ENCODE measurements around the gene KIF6. TPM values are rescaled to one million over a fixed set of nuclear protein-coding genes. Genes with fewer than 3 reads are reported as not detected.

Gene KIF6
- total and polyA plus RNA-seq, 2 of the 8 experiments (the other 6 are each of a cell fraction or from before 2014, with no cell fraction given), result 0.53 to 0.65 TPM

DNA sequence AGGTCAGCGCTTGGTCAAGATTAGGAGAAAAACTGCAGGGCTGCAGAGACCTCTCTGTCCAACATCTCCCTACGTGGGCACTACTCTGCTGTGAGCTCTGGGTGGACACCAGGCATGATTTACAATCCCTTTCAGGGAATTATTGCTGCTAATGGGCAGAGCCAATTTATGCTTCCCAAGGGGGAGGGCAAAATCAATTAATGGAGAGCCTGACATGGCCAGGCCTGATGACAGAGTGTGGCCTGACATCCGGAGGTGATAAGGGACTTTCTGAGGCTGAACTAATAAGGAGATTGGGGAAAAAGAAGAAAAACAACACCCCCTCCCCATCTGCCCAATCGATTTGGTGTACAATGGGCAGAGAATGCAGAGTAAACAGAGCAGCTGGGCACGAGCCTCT, 397.7 kb downstream of the KIF6 start (continued):
- TF ChIP-seq, protein P1, sequence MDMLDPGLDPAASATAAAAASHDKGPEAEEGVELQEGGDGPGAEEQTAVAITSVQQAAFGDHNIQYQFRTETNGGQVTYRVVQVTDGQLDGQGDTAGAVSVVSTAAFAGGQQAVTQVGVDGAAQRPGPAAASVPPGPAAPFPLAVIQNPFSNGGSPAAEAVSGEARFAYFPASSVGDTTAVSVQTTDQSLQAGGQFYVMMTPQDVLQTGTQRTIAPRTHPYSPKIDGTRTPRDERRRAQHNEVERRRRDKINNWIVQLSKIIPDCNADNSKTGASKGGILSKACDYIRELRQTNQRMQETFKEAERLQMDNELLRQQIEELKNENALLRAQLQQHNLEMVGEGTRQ (IDR thresholded peaks at IDR 0.05; ENCODE audit: low read length), result no peak
- TF ChIP-seq HDAC2 (IDR thresholded peaks at IDR 0.05; ENCODE audit: borderline replicate concordance in 1 of 2, low read depth in 2 of 2, low read length in 2 of 2), result no peak
- no peak for TF ChIP-seq ASH2L (IDR thresholded peaks at IDR 0.05; ENCODE audit: low read length)

Data from H1 (cell line).